Neural cell (in vitro differentiated cells): ENCODE measurements around the gene AKR1B15.

Source experiments
- POLR2AphosphoS5 ChIP-seq: IDR thresholded peaks from 2 replicates; pipeline ENCODE4 v1.6.1; 2012
- RAD21 ChIP-seq: fragments of 450-650 bp; conservative IDR thresholded peaks from 2 replicates; pipeline ENCODE4 v1.6.1; 2014; ENCODE audit warnings: antibody characterized with exemption, mild to moderate bottlenecking, moderate library complexity

DNA sequence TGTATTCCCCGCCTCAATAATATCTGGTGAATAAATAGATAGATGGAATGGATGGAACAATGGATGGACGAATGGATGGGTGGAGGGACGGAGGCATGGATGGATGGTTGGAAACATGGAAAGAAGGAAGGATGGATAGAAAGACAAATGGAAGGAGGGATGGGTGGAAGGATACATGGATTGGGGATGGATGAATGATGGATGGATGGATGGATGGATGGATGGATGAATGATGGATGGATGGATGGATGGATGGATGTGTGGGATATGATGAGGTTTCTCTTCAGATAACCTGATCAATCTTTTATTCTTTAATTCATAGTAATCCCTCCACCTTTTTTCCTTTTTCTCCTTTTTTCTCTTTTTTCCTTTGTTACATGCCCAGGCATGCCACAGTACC lies 3.0 kb upstream of the AKR1B15 start:
- TF ChIP-seq POLR2AphosphoS5 (no peak), RAD21 (no peak)
